HepG2 (cell line): ENCODE measurements around the gene CNTF. TPM values are rescaled to one million over a fixed set of nuclear protein-coding genes. Genes with fewer than 3 reads are reported as not detected.

ENCODE experiments used
- BORCS8-MEF2B ChIP-seq: sonication (generic); formaldehyde crosslinking; IDR thresholded peaks from 2 replicates; pipeline ENCODE4 v1.8.0; 2022; ENCODE audit warnings: mild to moderate bottlenecking, missing genetic modification reagents
- DNMT3B ChIP-seq: conservative IDR thresholded peaks from 2 replicates; pipeline ENCODE4 v1.6.1; 2016; ENCODE audit warnings: missing biosample characterization, control low read depth
- HDAC2 ChIP-seq: sonication (generic); formaldehyde crosslinking; IDR thresholded peaks from 2 replicates; pipeline ENCODE4 v1.4.0; 2020; ENCODE audit warnings: missing genetic modification reagents
- HNF1B ChIP-seq: sonication (generic); formaldehyde crosslinking; IDR thresholded peaks from 2 replicates; pipeline ENCODE4 v1.5.1; 2020; ENCODE audit warnings: mild to moderate bottlenecking, moderate library complexity, missing genetic modification reagents
- KDM5B ChIP-seq: sonication (generic); formaldehyde crosslinking; IDR thresholded peaks from 2 replicates; pipeline ENCODE4 v1.4.0; 2020; ENCODE audit warnings: missing genetic modification reagents, mild to moderate bottlenecking, borderline replicate concordance
- KLF16 ChIP-seq, 2 experiments: sonication (generic) in 1 of 2; formaldehyde crosslinking in 1 of 2; IDR thresholded peaks; 2 replicates each; pipeline versions ENCODE4 v1.6.1 to v1.8.0; 2016 to 2023; ENCODE audit warnings: missing genetic modification reagents in 2 of 2, missing compliant biosample characterization in 1 of 2
- MIXL1 ChIP-seq: IDR thresholded peaks from 2 replicates; pipeline ENCODE4 v1.6.1; 2016
- RCOR2 ChIP-seq: IDR thresholded peaks from 2 replicates; pipeline ENCODE4 v1.6.1; 2016; ENCODE audit warnings: missing biosample characterization, missing genetic modification reagents
- RFXAP ChIP-seq: sonication (generic); formaldehyde crosslinking; IDR thresholded peaks from 2 replicates; pipeline ENCODE4 v1.4.0; 2020; ENCODE audit warnings: missing genetic modification reagents, borderline replicate concordance
- SKI ChIP-seq: fragments of 450-650 bp; IDR thresholded peaks from one replicate; pipeline ENCODE4 v1.6.1; 2018; ENCODE audit warnings: mild to moderate bottlenecking; ENCODE audit not compliant: partially characterized antibody
- SRF ChIP-seq: IDR thresholded peaks from 2 replicates; pipeline ENCODE4 v1.6.1; 2011; ENCODE audit warnings: mild to moderate bottlenecking, low read depth, low read length, moderate library complexity
- TBL1XR1 ChIP-seq: fragments of 150-350 bp; IDR thresholded peaks from 2 replicates; pipeline ENCODE4 v1.6.1; 2014; ENCODE audit warnings: borderline replicate concordance, low read length; ENCODE audit not compliant: partially characterized antibody
- TRIM22 ChIP-seq: fragments of 450-650 bp; IDR thresholded peaks from 2 replicates; pipeline ENCODE4 v1.6.1; 2017
- ZNF383 ChIP-seq: sonication (generic); formaldehyde crosslinking; IDR thresholded peaks from 2 replicates; pipeline ENCODE4 v1.4.0; 2020; ENCODE audit warnings: missing genetic modification reagents, mild to moderate bottlenecking, borderline replicate concordance
- ZNF704 ChIP-seq: sonication (generic); formaldehyde crosslinking; IDR thresholded peaks from 2 replicates; pipeline ENCODE4 v1.8.1; 2023; ENCODE audit warnings: mild to moderate bottlenecking, inconsistent platforms, moderate library complexity, missing genetic modification reagents, borderline replicate concordance
- ZNF720 ChIP-seq: sonication (generic); formaldehyde crosslinking; IDR thresholded peaks from 2 replicates; pipeline ENCODE4 v1.4.0; 2020; ENCODE audit warnings: missing genetic modification reagents
- ZNF761 ChIP-seq: sonication (generic); formaldehyde crosslinking; conservative IDR thresholded peaks from 2 replicates; pipeline ENCODE4 v1.4.0; 2020; ENCODE audit warnings: mild to moderate bottlenecking, missing genetic modification reagents
- ZNF790 ChIP-seq: sonication (generic); formaldehyde crosslinking; IDR thresholded peaks from 2 replicates; pipeline ENCODE4 v1.8.0; 2022; ENCODE audit warnings: missing genetic modification reagents, mild to moderate bottlenecking, borderline replicate concordance
- ZUFSP ChIP-seq: sonication (generic); formaldehyde crosslinking; IDR thresholded peaks from 2 replicates; pipeline ENCODE4 v1.9.0; 2021; ENCODE audit warnings: missing genetic modification reagents, mild to moderate bottlenecking, borderline replicate concordance
- polyA plus RNA-seq, 8 experiments: library from polyadenylated mRNA; depleted of rRNA in 3 of 8; stranded (reverse) in 7 of 8; unstranded in 1 of 8; fragments of >200 nt; fragmentation: Illumina TruSeq in 4 of 8; extraction: Trizol in 4 of 8; gene quantifications; 2 replicates each; pipeline versions ENCODE4 v1.2.1 to v1.2.3, GENCODE V29; 2011 to 2016; ENCODE audit warnings: low read depth in 4 of 8, missing spikeins in 1 of 8, mixed read lengths in 1 of 8; ENCODE audit not compliant: insufficient read depth in 1 of 8
- total RNA-seq, 5 experiments: library from RNA; depleted of rRNA; stranded (reverse); fragments of >200 nt; fragmentation: Illumina TruSeq; extraction: Trizol; gene quantifications; 2 replicates each; pipeline ENCODE4 v1.2.3, GENCODE V29; 2016; ENCODE audit warnings: low read depth in 1 of 5

CNTF gene
- total and polyA plus RNA-seq, 2 of the 13 experiments (the other 11 are each of a cell fraction or from before 2014, with no cell fraction given): 0.51 to 2.3 TPM

- 0 out of 4 replicates have a peak, but pooled peaks of 1 of the 2 experiments have one; percentile 15 for TF ChIP-seq KLF16 (CRISPR knock-in tag; IDR thresholded peaks at IDR 0.05)
- TF ChIP-seq DNMT3B (CRISPR knock-in tag): no peak
- no peak for TF ChIP-seq TRIM22
- TF ChIP-seq SRF: no peak
- TF ChIP-seq BORCS8-MEF2B: peak; percentile 60; the same call in 1 of the 2 replicates
- no peak for TF ChIP-seq ZUFSP (CRISPR knock-in tag)
- TF ChIP-seq TBL1XR1: no peak
- no peak for TF ChIP-seq KDM5B
- no peak for TF ChIP-seq ZNF383
- 0 out of 2 replicates have a peak, but pooled peaks have one; percentile 51 for TF ChIP-seq ZNF790 (CRISPR knock-in tag)
- TF ChIP-seq RFXAP (CRISPR knock-in tag): no peak
- no peak for TF ChIP-seq RCOR2 (CRISPR knock-in tag)
- TF ChIP-seq HDAC2 (CRISPR knock-in tag): 0 out of 2 replicates have a peak, but pooled peaks have one; percentile 38
- TF ChIP-seq HNF1B (CRISPR knock-in tag): no peak
- no peak for TF ChIP-seq ZNF720 (CRISPR knock-in tag)
- TF ChIP-seq MIXL1 (CRISPR knock-in tag): no peak
- TF ChIP-seq ZNF704 (CRISPR knock-in tag): no peak
- TF ChIP-seq SKI: peak; percentile 51
- TF ChIP-seq ZNF761: no peak
These were observed 44.8 kb upstream of the CNTF start (continued) for GRCh38 chr11:58577555-58578135.
